ENCODE measurements around the gene RETREG2. TPM values are rescaled to one million over a fixed set of nuclear protein-coding genes. Genes with fewer than 3 reads are reported as not detected.

The RETREG2 gene
- total RNA-seq, 1 donor: 76.0 TPM

DNA sequence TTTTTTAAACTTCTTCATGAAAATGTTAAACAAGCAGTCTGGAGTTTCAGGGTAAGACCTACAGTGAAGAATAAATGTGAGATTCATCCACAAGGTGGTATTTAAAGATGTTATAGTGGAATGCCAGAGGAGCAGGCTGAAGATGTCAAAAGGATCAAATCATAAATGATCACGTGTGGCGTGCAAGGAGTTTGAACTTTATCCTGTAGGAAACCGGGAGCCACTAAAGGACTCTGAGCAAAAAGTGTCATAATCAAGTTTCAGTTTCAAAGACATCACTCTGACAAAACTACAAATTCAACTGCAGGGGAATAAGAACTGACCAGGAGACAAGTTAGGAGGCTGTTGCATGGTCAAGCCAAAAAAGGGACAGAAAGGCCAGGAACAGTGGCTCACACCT is 37.4 kb upstream of the RETREG2 start:
- no peak for DNase-seq (ENCODE audit: low read depth)
- no peak overlapping the region for H3K4me3 ChIP-seq (ENCODE audit: low read depth, low read length)
- no peak for TF ChIP-seq CTCF (IDR thresholded peaks at IDR 0.05; ENCODE audit: insufficient read depth, low read length)

DNA sequence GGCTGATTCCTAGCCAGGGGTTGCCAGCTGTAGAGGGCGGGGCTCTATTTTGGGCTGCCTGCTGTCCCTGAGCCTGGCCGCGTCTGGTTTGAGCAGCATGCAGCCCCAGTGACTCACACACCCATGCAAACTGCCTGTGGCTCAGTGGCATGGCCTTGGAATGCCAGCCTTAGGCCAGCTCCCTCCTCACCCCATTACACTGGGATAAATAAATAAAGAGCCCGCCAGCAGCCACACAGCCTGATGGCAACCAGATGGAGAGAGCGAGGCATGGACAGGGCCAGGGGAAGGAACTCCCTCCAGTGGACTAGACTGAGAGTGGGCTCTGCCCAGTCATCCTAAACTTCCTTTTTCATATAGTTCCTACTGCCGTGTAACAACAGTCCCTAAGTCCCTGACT is 35.7 kb upstream of the RETREG2 start:
- peak; percentile 68 for DNase-seq (ENCODE audit: low read depth)
- peak; percentile 28 for TF ChIP-seq CTCF (IDR thresholded peaks at IDR 0.05; ENCODE audit: insufficient read depth, low read length)
- H3K4me3 ChIP-seq (ENCODE audit: low read depth, low read length): no peak overlapping the region

DNA sequence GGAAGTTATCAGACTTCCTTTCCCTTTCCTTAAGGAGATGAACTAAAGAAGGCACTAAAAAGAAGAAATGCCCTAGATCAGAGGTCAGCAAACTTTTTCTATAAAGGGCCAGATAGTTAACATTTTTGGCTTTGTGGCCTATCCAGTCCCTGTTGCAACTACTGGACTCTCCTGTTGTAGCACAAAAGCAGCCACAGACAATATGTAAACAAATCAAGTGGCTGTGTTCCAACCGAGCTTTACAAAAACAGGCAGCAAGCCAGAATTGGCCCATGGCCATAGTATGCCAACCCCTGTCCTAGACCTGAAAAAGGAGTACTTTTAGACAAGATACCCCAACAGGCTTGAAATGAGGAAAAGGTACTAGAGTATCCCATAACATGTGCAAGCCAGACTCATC is 28.4 kb upstream of the RETREG2 start:
- no peak for DNase-seq (ENCODE audit: low read depth)
- no peak overlapping the region for H3K4me3 ChIP-seq (ENCODE audit: low read depth, low read length)
- TF ChIP-seq CTCF (IDR thresholded peaks at IDR 0.05; ENCODE audit: insufficient read depth, low read length): no peak

- DNase-seq (ENCODE audit: low read depth): peak; percentile 87
- peak; percentile 36 for TF ChIP-seq CTCF (IDR thresholded peaks at IDR 0.05; ENCODE audit: insufficient read depth, low read length)
- no peak overlapping the region for H3K4me3 ChIP-seq (ENCODE audit: low read depth, low read length)
These were observed 22.9 kb upstream of the RETREG2 start for GRCh38 chr2:219155054-219155644.

DNA sequence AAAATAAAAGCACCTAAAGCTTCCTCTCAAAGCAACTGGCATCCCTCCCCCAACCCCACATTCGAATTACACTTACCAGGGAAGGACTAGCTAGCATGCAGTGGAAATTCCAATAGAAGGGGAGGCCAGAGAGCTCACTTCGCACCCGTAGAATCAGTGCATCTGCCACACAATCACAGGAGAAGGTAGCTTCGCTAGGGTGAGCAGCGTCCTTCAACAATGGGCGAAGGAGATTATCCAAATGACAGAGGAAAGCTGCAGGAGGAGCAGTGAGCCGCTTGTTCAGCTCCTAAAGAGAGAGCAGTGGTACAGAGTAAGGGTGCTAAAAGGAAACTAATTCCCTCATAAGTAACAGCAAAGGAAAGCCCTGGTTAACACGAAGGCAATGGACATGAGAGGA is 20.7 kb upstream of the RETREG2 start:
- no peak for TF ChIP-seq CTCF (IDR thresholded peaks at IDR 0.05; ENCODE audit: insufficient read depth, low read length)
- H3K4me3 ChIP-seq (ENCODE audit: low read depth, low read length): no peak overlapping the region
- DNase-seq (ENCODE audit: low read depth): no peak

DNA sequence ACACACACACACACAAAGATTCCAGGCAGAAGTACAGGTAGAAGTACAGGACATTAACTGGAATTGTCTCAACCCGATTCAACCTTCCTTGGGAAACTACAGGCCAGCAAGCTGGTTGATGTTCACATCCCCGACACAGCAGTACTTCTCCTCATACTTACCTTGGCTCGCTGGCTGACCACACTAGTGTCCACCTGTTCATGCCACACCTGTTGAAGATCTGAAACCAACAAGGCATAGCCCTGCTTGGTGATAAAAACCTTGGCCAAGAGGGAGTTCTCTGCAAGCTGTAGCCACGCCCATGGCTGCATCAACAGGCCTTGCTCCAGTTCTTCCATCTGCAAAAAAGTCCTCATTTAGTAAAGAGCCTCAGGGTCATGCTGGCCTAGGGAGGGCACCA is 20.1 kb upstream of the RETREG2 start:
- no peak for DNase-seq (ENCODE audit: low read depth)
- TF ChIP-seq CTCF (IDR thresholded peaks at IDR 0.05; ENCODE audit: insufficient read depth, low read length): no peak

GRCh38 chr2:219158586-219158985 is 19.5 kb upstream of the RETREG2 start:
- no peak for TF ChIP-seq CTCF (IDR thresholded peaks at IDR 0.05; ENCODE audit: insufficient read depth, low read length)
- DNase-seq (ENCODE audit: low read depth): peak; percentile 25
- no peak overlapping the region for H3K4me3 ChIP-seq (ENCODE audit: low read depth, low read length)

More for the DNA sequence above, 20.1 kb upstream of the RETREG2 start:
- no peak overlapping the region for H3K4me3 ChIP-seq (ENCODE audit: low read depth, low read length)

All from fibroblast of the aortic adventitia (primary cell).